Smooth muscle cell of trachea (primary cell): ENCODE measurements around the gene MYBBP1A. TPM values are rescaled to one million over a fixed set of nuclear protein-coding genes. Genes with fewer than 3 reads are reported as not detected.

ENCODE experiments used
- total RNA-seq: library from RNA; depleted of rRNA; stranded (reverse); fragments of >200 nt; gene quantifications from 2 replicates; pipeline ENCODE4 v1.2.1, GENCODE V29; 2014

MYBBP1A gene
- total RNA-seq, result 41.3 and 61.7 TPM in 2 replicates

GRCh38 chr17:4554997-4555799 lies at the start of gene MYBBP1A:
MYBBP1A (minus strand) TSS chr17:4555384; CDS start chr17:4555324, 60 bp downstream.

GRCh38 chr17:4584101-4584916 lies 29.1 kb upstream of the MYBBP1A start, which contains the start of gene SMTNL2:
SMTNL2 (plus strand) TSS chr17:4584529; CDS start chr17:4584606, 77 bp downstream.

GRCh38 chr17:4560421-4560820 lies 5.2 kb upstream of the MYBBP1A start, which contains the start of gene GGT6:
GGT6 (minus strand) TSS chr17:4560577; CDS start chr17:4560521, 56 bp downstream.

GRCh38 chr17:4498461-4499397 lies 56.5 kb downstream of the MYBBP1A start, which contains the start of gene SPNS2:
SPNS2 (plus strand) TSS chr17:4498881; CDS start chr17:4499048, 167 bp downstream.

Other genes with a start within 250 kb of the MYBBP1A start
- gene UBE2G1, start 188.7 kb downstream of the MYBBP1A start, total RNA-seq, result 29.1 and 33.6 TPM in 2 replicates
- not detected in 2 replicates for gene SPNS3, start 121.4 kb downstream of the MYBBP1A start, total RNA-seq
- gene SPNS2, start 56.5 kb downstream of the MYBBP1A start, total RNA-seq, result 0.17 and 1.0 TPM in 2 replicates
- not detected in 2 replicates for gene GGT6, start 5.2 kb upstream of the MYBBP1A start, total RNA-seq
- gene SMTNL2, start 29.1 kb upstream of the MYBBP1A start, total RNA-seq, result 0.15 and 1.2 TPM in 2 replicates
- not detected in 2 replicates for gene ALOX15, start 86.3 kb upstream of the MYBBP1A start, total RNA-seq
- gene PELP1, start 148.8 kb upstream of the MYBBP1A start, total RNA-seq, result 31.1 and 36.1 TPM in 2 replicates
- 3.8 and 4.6 TPM in 2 replicates for gene ARRB2, start 155.2 kb upstream of the MYBBP1A start, total RNA-seq
- 14.0 and 15.9 TPM in 2 replicates for gene MED11, start 176.0 kb upstream of the MYBBP1A start, total RNA-seq
- 0.15 and 0.33 TPM in 2 replicates for gene ZMYND15, start 184.4 kb upstream of the MYBBP1A start, total RNA-seq
- 2.0 TPM in 1 of 2 replicates, not detected in the other for gene CXCL16, start 184.5 kb upstream of the MYBBP1A start, total RNA-seq
- not detected in 2 replicates for gene TM4SF5, start 216.5 kb upstream of the MYBBP1A start, total RNA-seq
- gene VMO1, start 231.0 kb upstream of the MYBBP1A start, total RNA-seq, result 0.83 and 1.0 TPM in 2 replicates
- not detected in 2 replicates for gene GLTPD2, start 233.6 kb upstream of the MYBBP1A start, total RNA-seq
- gene PSMB6, start 240.8 kb upstream of the MYBBP1A start, total RNA-seq, result 97.4 and 218 TPM in 2 replicates